Measurements from ENCODE around the gene MED13L. TPM values are rescaled to one million over a fixed set of nuclear protein-coding genes. Genes with fewer than 3 reads are reported as not detected.

The MED13L gene
- total and polyA plus RNA-seq, 11 donors = 12.2 to 84.1 (median 60.2) TPM

DNA sequence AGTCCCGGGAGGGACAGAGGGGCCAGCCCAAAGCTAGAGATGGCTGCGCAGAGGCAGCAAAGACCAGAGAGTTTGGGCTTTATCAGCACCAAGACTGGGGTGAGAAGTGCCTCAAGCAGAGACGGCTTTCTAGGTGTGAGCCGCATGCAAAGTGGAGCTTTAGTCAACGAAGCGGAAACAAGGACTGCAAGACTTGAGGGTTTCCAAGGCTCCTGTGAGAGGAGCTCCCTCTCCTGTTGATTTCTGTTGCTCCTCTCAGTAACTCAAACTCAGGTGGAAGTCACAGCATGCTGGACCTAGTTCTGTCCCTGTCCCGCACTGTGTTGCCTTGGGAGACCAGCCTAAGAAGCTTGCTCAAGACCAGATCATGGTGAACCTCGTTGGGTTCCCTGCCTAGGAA lies 327.8 kb downstream of the MED13L start:
- Histone ChIP-seq H3K27ac (no peak overlapping the region), H3K36me3 (peaks cover 0 to 3% (median 0%) of the 10 kb centered on the region in 9 donors), H3K4me3 (no peak overlapping the region), H3K27me3 (no peaks in the 10 kb centered on the region), H3K4me1 (peaks cover 0 to 7% (median 0%) of the 10 kb centered on the region in 12 donors), H3K9me3 (no peaks in the 10 kb centered on the region)
- WGBS, 4 donors = 83 to 91% (median 85%) methylated on average over 8 of the region's 8 CpGs
- DNase-seq = no peak
- intact Hi-C loops (cut with DNase I) = no loop called here
- no peak for ATAC-seq
- TF ChIP-seq, protein P1, sequence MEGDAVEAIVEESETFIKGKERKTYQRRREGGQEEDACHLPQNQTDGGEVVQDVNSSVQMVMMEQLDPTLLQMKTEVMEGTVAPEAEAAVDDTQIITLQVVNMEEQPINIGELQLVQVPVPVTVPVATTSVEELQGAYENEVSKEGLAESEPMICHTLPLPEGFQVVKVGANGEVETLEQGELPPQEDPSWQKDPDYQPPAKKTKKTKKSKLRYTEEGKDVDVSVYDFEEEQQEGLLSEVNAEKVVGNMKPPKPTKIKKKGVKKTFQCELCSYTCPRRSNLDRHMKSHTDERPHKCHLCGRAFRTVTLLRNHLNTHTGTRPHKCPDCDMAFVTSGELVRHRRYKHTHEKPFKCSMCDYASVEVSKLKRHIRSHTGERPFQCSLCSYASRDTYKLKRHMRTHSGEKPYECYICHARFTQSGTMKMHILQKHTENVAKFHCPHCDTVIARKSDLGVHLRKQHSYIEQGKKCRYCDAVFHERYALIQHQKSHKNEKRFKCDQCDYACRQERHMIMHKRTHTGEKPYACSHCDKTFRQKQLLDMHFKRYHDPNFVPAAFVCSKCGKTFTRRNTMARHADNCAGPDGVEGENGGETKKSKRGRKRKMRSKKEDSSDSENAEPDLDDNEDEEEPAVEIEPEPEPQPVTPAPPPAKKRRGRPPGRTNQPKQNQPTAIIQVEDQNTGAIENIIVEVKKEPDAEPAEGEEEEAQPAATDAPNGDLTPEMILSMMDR (IDR thresholded peaks at IDR 0.05) = no peak
- no peak for TF ChIP-seq POLR2A (IDR thresholded peaks at IDR 0.05)

DNA sequence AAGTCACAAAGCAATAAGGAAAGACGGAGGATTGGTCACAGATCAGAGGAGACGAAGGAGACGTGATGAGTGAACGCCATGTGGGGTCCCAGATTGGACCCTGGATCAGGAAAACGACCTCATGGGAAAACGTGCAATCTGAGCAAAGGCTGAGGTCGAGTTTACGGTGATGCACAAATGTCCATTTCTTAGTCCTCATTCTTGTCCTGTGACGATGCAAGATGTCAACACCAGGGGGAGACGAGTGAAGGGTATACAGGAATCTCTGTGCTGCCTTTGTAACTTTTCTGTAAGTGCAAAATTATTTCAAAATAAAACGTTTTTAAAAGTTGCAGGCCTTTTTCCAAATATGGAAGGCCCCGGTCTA lies 329.8 kb downstream of the MED13L start:
- H3K4me3 ChIP-seq = no peak overlapping the region
- H3K9me3 ChIP-seq = no peaks in the 10 kb centered on the region
- DNase-seq (no peak), ATAC-seq (no peak)
- no peak overlapping the region for H3K27ac ChIP-seq
- no peaks in the 10 kb centered on the region for H3K4me1 ChIP-seq
- 74 to 76% (median 75%) methylated on average over 12 of the region's 12 CpGs for WGBS, 4 donors
- peaks cover 0 to 3% (median 0%) of the 10 kb centered on the region in 9 donors for H3K36me3 ChIP-seq
- intact Hi-C loops (cut with DNase I) = no loop called here
- TF ChIP-seq, protein P1 (IDR thresholded peaks at IDR 0.05) = no peak
- no peak for TF ChIP-seq POLR2A (IDR thresholded peaks at IDR 0.05)
- no peaks in the 10 kb centered on the region for H3K27me3 ChIP-seq

- ATAC-seq (no peak), DNase-seq (no peak)
- no peak overlapping the region for H3K4me3 ChIP-seq
- no peaks in the 10 kb centered on the region for H3K4me1 ChIP-seq
- intact Hi-C loops (cut with DNase I) = no loop called here
- H3K27me3 ChIP-seq = no peaks in the 10 kb centered on the region
- no peaks in the 10 kb centered on the region for H3K9me3 ChIP-seq
- 79 to 85% (median 83%) methylated on average over 19 of the region's 19 CpGs for WGBS, 4 donors
- no peak overlapping the region for H3K27ac ChIP-seq
- TF ChIP-seq, protein P1 (IDR thresholded peaks at IDR 0.05) = peak in 7 of 12 donors; percentile 15 to 39 (median 32)
- no peak for TF ChIP-seq POLR2A (IDR thresholded peaks at IDR 0.05)
- H3K36me3 ChIP-seq = peaks cover 0 to 3% (median 0%) of the 10 kb centered on the region in 9 donors
Measured at GRCh38 chr12:115946867-115947695, 330.4 kb downstream of the MED13L start.

DNA sequence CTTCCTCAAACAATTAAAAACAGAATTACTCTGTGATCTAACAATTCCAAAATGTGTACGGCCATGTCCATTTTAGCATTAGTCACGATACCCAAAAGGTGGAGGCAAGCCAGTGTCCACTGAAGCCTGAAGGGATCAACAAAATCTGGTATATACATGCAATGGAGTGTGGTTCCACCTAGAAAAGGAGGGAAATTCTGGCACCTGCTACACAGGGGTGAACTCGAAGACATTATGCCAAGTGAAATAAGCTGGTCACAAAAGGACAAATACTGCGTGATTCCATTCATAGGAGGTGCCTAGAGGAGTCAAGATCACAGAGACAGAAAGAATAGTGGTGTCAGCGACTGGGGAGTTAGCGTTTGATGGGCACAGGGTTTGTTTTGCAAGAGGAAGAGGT lies 331.4 kb downstream of the MED13L start:
- Histone ChIP-seq H3K27ac (no peak overlapping the region), H3K9me3 (no peaks in the 10 kb centered on the region), H3K36me3 (peaks cover 0 to 3% (median 0%) of the 10 kb centered on the region in 9 donors), H3K4me1 (no peaks in the 10 kb centered on the region), H3K4me3 (no peak overlapping the region), H3K27me3 (no peaks in the 10 kb centered on the region)
- no peak for ATAC-seq
- no peak for DNase-seq
- WGBS, 4 donors = 91 to 95% (median 94%) methylated on average over 6 of the region's 6 CpGs
- TF ChIP-seq POLR2A (IDR thresholded peaks at IDR 0.05) = no peak
- TF ChIP-seq, protein P1 (IDR thresholded peaks at IDR 0.05) = no peak
- intact Hi-C loops (cut with DNase I) = no loop called here

Measured in heart left ventricle (tissue), 16 donors.